Subcutaneous abdominal adipose tissue (tissue), 5 donors: ENCODE data around the gene PRRT1.

Source experiments
- H3K27ac ChIP-seq: one replicate; pipeline ENCODE4 v1.7.0; 2013; ENCODE audit warnings: low read depth, mild to moderate bottlenecking, inconsistent platforms, low read length, moderate library complexity
- H3K27me3 ChIP-seq, 5 donors: one replicate each; pipeline ENCODE4 v1.7.0; 2013; ENCODE audit warnings: low read length in 5 of 5, inconsistent platforms in 1 of 5; ENCODE audit not compliant: control insufficient read depth in 5 of 5, insufficient read depth in 4 of 5
- H3K36me3 ChIP-seq, 5 donors: one replicate each; pipeline ENCODE4 v1.7.0; 2013; ENCODE audit warnings: low read length in 5 of 5; ENCODE audit not compliant: control insufficient read depth in 5 of 5, insufficient read depth in 5 of 5
- H3K4me1 ChIP-seq, 5 donors: one replicate each; pipeline ENCODE4 v1.7.0; 2013; ENCODE audit warnings: low read length in 5 of 5, mild to moderate bottlenecking in 3 of 5, moderate library complexity in 1 of 5; ENCODE audit not compliant: control insufficient read depth in 5 of 5, insufficient read depth in 5 of 5
- H3K4me3 ChIP-seq, 5 donors: one replicate each; pipeline ENCODE4 v1.7.0; 2013; ENCODE audit warnings: low read length in 5 of 5, low read depth in 1 of 5
- H3K9ac ChIP-seq, 5 donors: one replicate each; pipeline ENCODE4 v1.7.0; 2013; ENCODE audit warnings: low read length in 5 of 5, mild to moderate bottlenecking in 4 of 5, moderate library complexity in 3 of 5
- H3K9me3 ChIP-seq, 5 donors: one replicate each; pipeline ENCODE4 v1.7.0; 2013; ENCODE audit warnings: low read length in 5 of 5; ENCODE audit not compliant: control insufficient read depth in 5 of 5
- donor health status: healthy.
- donor health status: healthy.
- donor health status: healthy.
- donor health status: healthy.
- donor health status: healthy.

Gene PRRT1

GRCh38 chr6:32151863-32152768 is at the start of gene PRRT1:
PRRT1 (minus strand) TSS chr6:32151939; CDS start chr6:32151827, 112 bp downstream.
- Histone ChIP-seq H3K4me3 (peak within 1 kb of the TSS in 4 of 5 donors; percentile 18 to 95 (median 92)), H3K27me3 (peaks cover 3 to 19% (median 8%) of the 10 kb centered on the region in 5 donors), H3K27ac (peak within 1 kb of the TSS; percentile 90), H3K4me1 (peaks cover 0 to 55% (median 52%) of the 10 kb centered on the region in 5 donors), H3K36me3 (peaks cover 0 to 10% (median 8%) of the 10 kb centered on the region in 5 donors), H3K9ac (peak within 1 kb of the TSS in 3 of 5 donors; percentile 32 to 77 (median 57)), H3K9me3 (no peaks in the 10 kb centered on the region)

DNA sequence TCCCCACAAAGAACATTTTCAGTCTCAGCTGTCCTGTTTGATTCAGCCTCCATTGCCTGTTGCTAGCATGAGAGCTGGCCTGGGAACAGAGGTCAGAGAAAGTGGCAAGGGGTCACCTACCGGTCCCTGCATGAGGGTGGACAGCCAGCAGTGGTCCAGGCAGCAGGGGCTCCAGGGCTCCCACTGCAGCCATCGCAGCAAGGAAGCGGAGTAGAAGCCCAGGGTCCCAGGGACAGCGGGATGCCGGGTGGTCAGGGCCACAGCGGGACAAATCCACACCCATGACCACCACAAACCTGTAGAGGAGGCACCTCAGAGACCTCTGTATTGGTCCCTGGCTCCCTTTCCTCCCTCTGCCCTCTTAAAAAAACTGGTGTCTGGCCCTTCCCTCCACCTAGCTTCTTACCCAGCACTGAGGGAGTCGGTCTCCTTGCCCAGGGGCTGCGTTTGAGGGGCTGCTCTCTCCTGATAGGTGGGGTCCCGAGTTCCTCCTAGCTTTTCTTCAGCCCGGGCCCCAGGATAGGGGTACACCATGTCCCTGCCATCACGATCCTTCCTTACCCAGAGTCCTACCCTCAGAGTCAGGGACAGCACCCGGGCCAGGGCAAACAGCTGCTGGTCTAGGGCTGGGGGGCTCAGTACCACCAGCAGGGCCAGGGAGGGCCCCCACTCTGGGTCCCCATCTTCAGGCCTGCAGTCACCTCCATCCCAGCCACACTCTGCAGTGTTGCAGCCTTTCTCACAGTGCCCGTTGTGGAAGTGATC is 49.2 kb upstream of the PRRT1 start:
- Histone ChIP-seq H3K27me3 (peaks cover 0 to 12% (median 6%) of the 10 kb centered on the region in 5 donors), H3K9ac (no peak overlapping the region), H3K36me3 (peaks cover 0 to 43% (median 21%) of the 10 kb centered on the region in 5 donors), H3K4me3 (no peak overlapping the region), H3K9me3 (no peaks in the 10 kb centered on the region), H3K4me1 (peaks cover 14 to 39% (median 17%) of the 10 kb centered on the region in 5 donors), H3K27ac (no peak overlapping the region)

DNA sequence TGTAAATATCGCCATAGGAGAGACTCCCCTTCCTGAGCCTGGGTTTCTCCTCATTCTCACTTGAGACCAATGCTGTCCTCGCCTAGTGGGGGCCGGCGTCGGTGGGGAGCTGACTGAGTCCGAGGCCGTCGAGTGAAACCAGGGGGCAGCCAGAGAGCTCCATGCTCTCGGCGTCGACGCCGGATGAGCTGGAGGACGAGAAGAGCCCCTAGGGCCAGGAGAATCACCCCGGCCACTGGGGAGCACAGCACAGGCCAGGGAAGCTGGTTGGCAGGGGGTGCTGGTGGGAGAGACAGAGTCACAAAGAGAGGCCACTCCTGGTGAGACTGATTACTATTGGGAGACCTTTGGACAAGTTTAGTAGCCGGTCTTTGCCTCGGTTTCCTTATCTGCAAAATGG is 47.1 kb upstream of the PRRT1 start:
- peaks cover 0 to 33% (median 12%) of the 10 kb centered on the region in 5 donors for H3K36me3 ChIP-seq
- H3K27ac ChIP-seq = peak overlapping the region; percentile 57

GRCh38 chr6:32198345-32198696 is 46.6 kb upstream of the PRRT1 start:
- peak overlapping the region; percentile 57 for H3K27ac ChIP-seq
- H3K4me1 ChIP-seq = peaks cover 21 to 42% (median 29%) of the 10 kb centered on the region in 5 donors
- peaks cover 0 to 9% (median 3%) of the 10 kb centered on the region in 5 donors for H3K27me3 ChIP-seq
- no peak overlapping the region for H3K4me3 ChIP-seq
- H3K9ac ChIP-seq = no peak overlapping the region
- H3K9me3 ChIP-seq = no peaks in the 10 kb centered on the region
- peaks cover 0 to 28% (median 7%) of the 10 kb centered on the region in 5 donors for H3K36me3 ChIP-seq

More for the DNA sequence above, 47.1 kb upstream of the PRRT1 start:
- Histone ChIP-seq H3K9ac (no peak overlapping the region), H3K4me1 (peaks cover 21 to 43% (median 29%) of the 10 kb centered on the region in 5 donors), H3K27me3 (peaks cover 0 to 11% (median 4%) of the 10 kb centered on the region in 5 donors), H3K4me3 (no peak overlapping the region), H3K9me3 (no peaks in the 10 kb centered on the region)

DNA sequence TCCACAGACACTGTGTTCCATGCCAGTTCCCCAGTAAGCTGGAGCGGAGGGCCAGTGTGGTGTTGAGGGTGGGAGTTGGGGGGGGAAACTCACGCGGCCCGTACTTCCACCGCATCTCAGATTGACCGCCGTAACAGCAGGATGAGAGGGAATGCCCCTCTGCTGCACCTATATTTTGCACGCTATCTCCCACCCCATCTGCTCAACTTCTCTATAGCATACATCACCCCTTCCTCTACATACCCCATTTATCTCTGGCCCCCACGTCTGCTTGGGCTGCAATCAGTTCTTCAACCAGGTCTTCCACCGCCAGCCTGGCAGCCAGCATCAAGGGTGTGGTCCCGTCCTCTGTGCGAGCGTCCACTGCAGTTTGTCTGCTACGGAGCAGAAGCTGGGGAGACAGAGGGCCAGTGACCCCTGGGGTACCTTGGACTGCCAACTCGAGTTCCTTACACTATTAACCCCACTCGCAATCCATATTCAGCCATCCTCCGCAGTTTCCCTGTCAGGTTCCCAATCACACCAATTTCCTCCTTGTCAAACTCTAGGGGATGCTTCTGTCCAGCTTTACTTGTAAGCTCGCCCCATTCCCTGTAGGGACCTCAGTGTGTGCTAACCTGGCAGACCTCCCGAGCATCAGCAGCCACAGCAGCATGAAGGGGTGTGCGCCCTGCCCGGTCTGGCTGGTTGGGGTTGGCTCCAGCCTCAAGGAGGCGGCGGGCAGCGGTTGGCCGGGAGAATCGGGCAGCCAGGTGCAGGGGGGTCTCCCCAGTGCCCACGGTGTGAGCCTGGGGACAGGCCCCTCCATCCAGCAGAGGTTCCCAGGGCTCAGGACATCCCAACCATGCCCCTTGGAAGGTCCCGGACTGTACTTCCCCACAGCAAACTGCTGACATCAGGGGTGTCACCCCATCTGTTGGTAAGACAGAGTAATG is 45.2 kb upstream of the PRRT1 start:
- H3K4me1 ChIP-seq = peaks cover 21 to 53% (median 32%) of the 10 kb centered on the region in 5 donors
- peak overlapping the region; percentile 96 to 99 (median 96) for H3K9ac ChIP-seq
- H3K27ac ChIP-seq = peak overlapping the region; percentile 99
- peaks cover 0 to 8% (median 3%) of the 10 kb centered on the region in 5 donors for H3K27me3 ChIP-seq
- no peaks in the 10 kb centered on the region for H3K9me3 ChIP-seq
- H3K36me3 ChIP-seq = peaks cover 0 to 19% (median 4%) of the 10 kb centered on the region in 5 donors
- H3K4me3 ChIP-seq = peak overlapping the region; percentile 84 to 96 (median 91)

DNA sequence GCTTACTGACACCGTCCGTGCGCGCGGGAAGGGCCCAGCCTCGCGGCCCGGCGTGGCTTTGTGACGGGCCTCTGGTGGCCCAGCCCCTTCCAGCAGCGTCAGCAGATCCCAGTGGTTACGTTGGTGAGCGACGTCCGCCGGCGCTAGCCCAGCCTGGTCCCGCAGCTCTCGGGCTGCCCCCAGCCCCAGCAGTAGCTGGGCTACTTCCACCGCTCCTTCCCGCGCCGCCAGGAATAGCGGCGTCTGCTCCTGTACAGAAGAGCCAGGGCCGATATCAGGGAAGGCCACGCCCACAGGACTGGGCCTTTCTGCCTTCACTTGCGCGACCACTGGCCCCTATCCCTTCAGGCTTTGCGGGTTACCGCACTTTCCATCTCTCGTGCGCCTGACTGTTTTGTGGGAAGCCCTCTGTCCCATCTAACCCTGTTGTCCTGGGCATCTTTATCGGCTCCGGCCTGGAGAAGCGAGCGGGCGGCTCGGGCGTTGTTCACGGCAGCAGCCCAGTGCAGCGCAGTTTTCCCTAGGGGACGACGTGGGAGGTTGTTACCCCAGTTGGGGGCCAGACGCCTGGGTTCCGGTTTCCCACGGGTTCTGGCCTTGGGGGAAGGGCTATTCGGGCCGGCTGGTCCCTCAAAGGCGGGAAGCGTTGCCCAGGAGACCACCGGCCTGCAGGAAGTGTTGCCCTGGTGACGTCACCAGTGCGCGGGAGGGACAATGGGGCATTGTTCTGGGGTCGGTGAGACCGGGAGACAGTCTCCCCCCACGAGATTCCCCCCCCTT is 44.4 kb upstream of the PRRT1 start:
- H3K27ac ChIP-seq = peak overlapping the region; percentile 99
- H3K9ac ChIP-seq = peak overlapping the region; percentile 96 to 99 (median 96)
- peaks cover 21 to 62% (median 38%) of the 10 kb centered on the region in 5 donors for H3K4me1 ChIP-seq

DNA sequence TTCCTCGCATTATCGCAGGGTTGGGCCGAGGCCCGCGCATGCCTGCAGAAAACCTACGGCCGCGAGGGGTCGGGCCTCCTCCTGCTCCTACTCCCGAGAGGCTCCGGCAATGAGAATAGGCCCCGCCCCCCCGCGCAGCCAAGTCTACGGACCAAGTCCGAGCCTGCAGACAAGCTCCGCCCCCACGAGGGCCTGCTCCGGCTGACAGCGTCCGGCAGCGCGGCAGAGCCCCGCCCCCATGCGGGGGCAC is 43.8 kb upstream of the PRRT1 start:
- peaks cover 0 to 10% (median 0%) of the 10 kb centered on the region in 5 donors for H3K36me3 ChIP-seq
- H3K4me1 ChIP-seq = peaks cover 25 to 67% (median 43%) of the 10 kb centered on the region in 5 donors
- H3K9ac ChIP-seq = peak overlapping the region in 2 of 5 donors; percentile 84 to 99
- peak overlapping the region in 3 of 5 donors; percentile 52 to 96 (median 61) for H3K4me3 ChIP-seq
- H3K27ac ChIP-seq = peak overlapping the region; percentile 99
- peaks cover 0 to 4% (median 0%) of the 10 kb centered on the region in 5 donors for H3K27me3 ChIP-seq
- H3K9me3 ChIP-seq = no peaks in the 10 kb centered on the region

More for the DNA sequence above, 44.4 kb upstream of the PRRT1 start:
- H3K9me3 ChIP-seq = no peaks in the 10 kb centered on the region
- peak overlapping the region; percentile 84 to 96 (median 91) for H3K4me3 ChIP-seq
- peaks cover 0 to 4% (median 0%) of the 10 kb centered on the region in 5 donors for H3K27me3 ChIP-seq
- H3K36me3 ChIP-seq = peaks cover 0 to 12% (median 0%) of the 10 kb centered on the region in 5 donors

- Histone ChIP-seq H3K4me3 (peak overlapping the region; percentile 52 to 62 (median 60)), H3K4me1 (peaks cover 25 to 70% (median 47%) of the 10 kb centered on the region in 5 donors), H3K27ac (peak overlapping the region; percentile 97), H3K36me3 (peaks cover 0 to 10% (median 0%) of the 10 kb centered on the region in 5 donors), H3K9ac (peak overlapping the region; percentile 51 to 84 (median 61)), H3K9me3 (no peaks in the 10 kb centered on the region), H3K27me3 (peaks cover 0 to 4% (median 0%) of the 10 kb centered on the region in 5 donors)
Measured at GRCh38 chr6:32194825-32195651, 43.3 kb upstream of the PRRT1 start.
